Panc1 (cell line): ENCODE measurements around the gene KIF4B. TPM values are rescaled to one million over a fixed set of nuclear protein-coding genes. Genes with fewer than 3 reads are reported as not detected.

Experiments used
- ATAC-seq: fragments of 200-7000 bp; cut with Tn5 transposase; 2 replicates; pipeline ENCODE4 v1.9.1; 2020; ENCODE audit warnings: mild to moderate bottlenecking, moderate library complexity
- BruUV-seq: library from RNA; stranded (reverse); fragments of 400-500 nt; replicated peaks from 2 replicates; lab custom pipeline; 2021; lab: Mats Ljungman, UMichigan
- CTCF ChIA-PET: fragments of 300-600 bp; sonication (Branson Sonifier 250); formaldehyde crosslinking; loops from one replicate; lab custom pipeline; 2022; ENCODE audit warnings: antibody characterized with exemption; lab: Charles Lee
- POLR2A ChIA-PET: fragments of 300-600 bp; sonication (Branson Sonifier 250); formaldehyde crosslinking; loops from one replicate; lab custom pipeline; 2022; ENCODE audit warnings: antibody characterized with exemption; lab: Charles Lee
- DNase-seq: peaks from one replicate; pipeline ENCODE4 v3.0.0-alpha.2; 2010; ENCODE audit warnings: low read depth, low spot score
- H3K27ac ChIP-seq: 2 replicates; pipeline ENCODE4 v1.5.1; 2011; ENCODE audit warnings: mild to moderate bottlenecking, low read length, inconsistent platforms
- H3K27me3 ChIP-seq: fragments of 200-500 bp; sonication (Bioruptor generic); 2 replicates; pipeline ENCODE4 v1.6.0; 2014; ENCODE audit warnings: low read length, inconsistent platforms; ENCODE audit not compliant: control insufficient read depth, insufficient read depth
- H3K36me3 ChIP-seq: fragments of 200-500 bp; sonication (Bioruptor generic); 2 replicates; pipeline ENCODE4 v1.5.1; 2014; ENCODE audit warnings: inconsistent platforms, mild to moderate bottlenecking, low read length, moderate library complexity; ENCODE audit not compliant: control insufficient read depth, insufficient read depth
- H3K4me1 ChIP-seq: 2 replicates; pipeline ENCODE4 v1.5.1; 2011; ENCODE audit warnings: inconsistent platforms, mild to moderate bottlenecking, low read length, moderate library complexity; ENCODE audit not compliant: control insufficient read depth, insufficient read depth
- H3K4me3 ChIP-seq, 2 experiments: 2 replicates each; pipeline ENCODE4 v1.5.1; 2011 to 2012; ENCODE audit warnings: low read depth in 2 of 2, low read length in 2 of 2, mild to moderate bottlenecking in 2 of 2, inconsistent platforms in 1 of 2, moderate library complexity in 1 of 2
- H3K9me3 ChIP-seq: fragments of 200-500 bp; sonication (Bioruptor generic); 2 replicates; pipeline ENCODE4 v1.5.1; 2014; ENCODE audit warnings: low read depth, mild to moderate bottlenecking, inconsistent platforms, low read length, moderate library complexity; ENCODE audit not compliant: control insufficient read depth, insufficient read depth
- POLR2AphosphoS5 ChIP-seq: IDR thresholded peaks from 2 replicates; pipeline ENCODE4 v1.6.1; 2012; ENCODE audit warnings: mild to moderate bottlenecking, low read depth, low read length, moderate library complexity
- SIN3A ChIP-seq: IDR thresholded peaks from 2 replicates; pipeline ENCODE4 v1.6.1; 2012; ENCODE audit warnings: low read depth, mild to moderate bottlenecking, low read length, moderate library complexity, borderline replicate concordance; ENCODE audit not compliant: insufficient read depth
- TCF7L2 ChIP-seq: IDR thresholded peaks from 2 replicates; pipeline ENCODE4 v1.6.1; 2011; ENCODE audit warnings: mild to moderate bottlenecking, low read depth, low read length, inconsistent platforms
- in situ Hi-C: cut with HindIII; loops from 2 replicates; pipeline ENCODE4 v1.10.0; 2016; ENCODE audit warnings: low sequenced_read_pairs, low pct_unique_long_range_greater_than_20kb
- intact Hi-C: fragments of 100-400 bp; cut with micrococcal nuclease; formaldehyde crosslinking; loops from one replicate; pipeline ENCODE4 v1.10.0; 2022; ENCODE audit not compliant: unreplicated experiment
- total RNA-seq: library from RNA; stranded (reverse); gene quantifications from one replicate; pipeline ENCODE4 v1.2.1, GENCODE V29; 2021; ENCODE audit not compliant: unreplicated experiment
- TF ChIP-seq, protein P1 (sequence below): fragments of 450-650 bp; IDR thresholded peaks from 2 replicates; pipeline ENCODE4 v1.5.1; 2017; ENCODE audit warnings: mild to moderate bottlenecking
- TF ChIP-seq, protein P2 (sequence below), 2 experiments: IDR thresholded peaks; 2 replicates each; pipeline ENCODE4 v1.6.1; 2011 to 2012; ENCODE audit warnings: low read depth in 2 of 2, control low read depth in 1 of 2, low read length in 1 of 2, mild to moderate bottlenecking in 1 of 2, moderate library complexity in 1 of 2; ENCODE audit not compliant: insufficient read depth in 1 of 2

Gene KIF4B
- total RNA-seq, 1 experiment from 2014 or later: 0.10 TPM

- ATAC-seq (no peak), DNase-seq (no peak)
- intact Hi-C loops (no loop called here), in situ Hi-C loops (no loop called here)
- no peaks in the 10 kb centered on the region for H3K4me1 ChIP-seq
- no peak overlapping the region for H3K4me3 ChIP-seq
- CTCF ChIA-PET: no interaction called here
- BruUV-seq: no TSS peak
- no peak overlapping the region for H3K27ac ChIP-seq
- H3K36me3 ChIP-seq: no peaks in the 10 kb centered on the region
- POLR2A ChIA-PET: no interaction called here
- no peaks in the 10 kb centered on the region for H3K9me3 ChIP-seq
- H3K27me3 ChIP-seq: peaks cover 9% of the 10 kb centered on the region; the same call in 1 of the 2 replicates
- TF ChIP-seq SIN3A (no peak), TCF7L2 (no peak), POLR2AphosphoS5 (no peak)
- TF ChIP-seq, protein P1, sequence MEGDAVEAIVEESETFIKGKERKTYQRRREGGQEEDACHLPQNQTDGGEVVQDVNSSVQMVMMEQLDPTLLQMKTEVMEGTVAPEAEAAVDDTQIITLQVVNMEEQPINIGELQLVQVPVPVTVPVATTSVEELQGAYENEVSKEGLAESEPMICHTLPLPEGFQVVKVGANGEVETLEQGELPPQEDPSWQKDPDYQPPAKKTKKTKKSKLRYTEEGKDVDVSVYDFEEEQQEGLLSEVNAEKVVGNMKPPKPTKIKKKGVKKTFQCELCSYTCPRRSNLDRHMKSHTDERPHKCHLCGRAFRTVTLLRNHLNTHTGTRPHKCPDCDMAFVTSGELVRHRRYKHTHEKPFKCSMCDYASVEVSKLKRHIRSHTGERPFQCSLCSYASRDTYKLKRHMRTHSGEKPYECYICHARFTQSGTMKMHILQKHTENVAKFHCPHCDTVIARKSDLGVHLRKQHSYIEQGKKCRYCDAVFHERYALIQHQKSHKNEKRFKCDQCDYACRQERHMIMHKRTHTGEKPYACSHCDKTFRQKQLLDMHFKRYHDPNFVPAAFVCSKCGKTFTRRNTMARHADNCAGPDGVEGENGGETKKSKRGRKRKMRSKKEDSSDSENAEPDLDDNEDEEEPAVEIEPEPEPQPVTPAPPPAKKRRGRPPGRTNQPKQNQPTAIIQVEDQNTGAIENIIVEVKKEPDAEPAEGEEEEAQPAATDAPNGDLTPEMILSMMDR: no peak
- TF ChIP-seq, protein P2, sequence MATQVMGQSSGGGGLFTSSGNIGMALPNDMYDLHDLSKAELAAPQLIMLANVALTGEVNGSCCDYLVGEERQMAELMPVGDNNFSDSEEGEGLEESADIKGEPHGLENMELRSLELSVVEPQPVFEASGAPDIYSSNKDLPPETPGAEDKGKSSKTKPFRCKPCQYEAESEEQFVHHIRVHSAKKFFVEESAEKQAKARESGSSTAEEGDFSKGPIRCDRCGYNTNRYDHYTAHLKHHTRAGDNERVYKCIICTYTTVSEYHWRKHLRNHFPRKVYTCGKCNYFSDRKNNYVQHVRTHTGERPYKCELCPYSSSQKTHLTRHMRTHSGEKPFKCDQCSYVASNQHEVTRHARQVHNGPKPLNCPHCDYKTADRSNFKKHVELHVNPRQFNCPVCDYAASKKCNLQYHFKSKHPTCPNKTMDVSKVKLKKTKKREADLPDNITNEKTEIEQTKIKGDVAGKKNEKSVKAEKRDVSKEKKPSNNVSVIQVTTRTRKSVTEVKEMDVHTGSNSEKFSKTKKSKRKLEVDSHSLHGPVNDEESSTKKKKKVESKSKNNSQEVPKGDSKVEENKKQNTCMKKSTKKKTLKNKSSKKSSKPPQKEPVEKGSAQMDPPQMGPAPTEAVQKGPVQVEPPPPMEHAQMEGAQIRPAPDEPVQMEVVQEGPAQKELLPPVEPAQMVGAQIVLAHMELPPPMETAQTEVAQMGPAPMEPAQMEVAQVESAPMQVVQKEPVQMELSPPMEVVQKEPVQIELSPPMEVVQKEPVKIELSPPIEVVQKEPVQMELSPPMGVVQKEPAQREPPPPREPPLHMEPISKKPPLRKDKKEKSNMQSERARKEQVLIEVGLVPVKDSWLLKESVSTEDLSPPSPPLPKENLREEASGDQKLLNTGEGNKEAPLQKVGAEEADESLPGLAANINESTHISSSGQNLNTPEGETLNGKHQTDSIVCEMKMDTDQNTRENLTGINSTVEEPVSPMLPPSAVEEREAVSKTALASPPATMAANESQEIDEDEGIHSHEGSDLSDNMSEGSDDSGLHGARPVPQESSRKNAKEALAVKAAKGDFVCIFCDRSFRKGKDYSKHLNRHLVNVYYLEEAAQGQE (IDR thresholded peaks at IDR 0.05; ENCODE audit: insufficient read depth in 1 of 2, low read depth in 2 of 2, low read length in 1 of 2): no peak
These were observed 33.0 kb downstream of the KIF4B start for GRCh38 chr5:155046591-155046990.

GRCh38 chr5:155047818-155048217, 34.3 kb downstream of the KIF4B start:
- no TSS peak for BruUV-seq
- Histone ChIP-seq H3K27me3 (peaks cover 9% of the 10 kb centered on the region; the same call in 1 of the 2 replicates), H3K36me3 (no peaks in the 10 kb centered on the region), H3K4me1 (no peaks in the 10 kb centered on the region), H3K4me3 (no peak overlapping the region), H3K27ac (no peak overlapping the region), H3K9me3 (no peaks in the 10 kb centered on the region)
- TF ChIP-seq TCF7L2 (no peak), SIN3A (no peak), POLR2AphosphoS5 (no peak)
- TF ChIP-seq, protein P2 (IDR thresholded peaks at IDR 0.05; ENCODE audit: insufficient read depth in 1 of 2, low read depth in 2 of 2, low read length in 1 of 2): no peak
- TF ChIP-seq, protein P1: no peak
- no peak for ATAC-seq
- DNase-seq: no peak
- POLR2A ChIA-PET: no interaction called here
- intact Hi-C loops: no loop called here
- CTCF ChIA-PET: no interaction called here
- in situ Hi-C loops: no loop called here
